Measurements from ENCODE around the gene VBP1.

- TF ChIP-seq CTCF (IDR thresholded peaks at IDR 0.05) (no peak), ESRRA (CRISPR knock-in tag; IDR thresholded peaks at IDR 0.05; ENCODE audit: borderline replicate concordance) (no peak), ZNF232 (CRISPR knock-in tag; IDR thresholded peaks at IDR 0.05) (no peak), PRDM15 (CRISPR knock-in tag; IDR thresholded peaks at IDR 0.05) (no peak), ZNF263 (CRISPR knock-in tag; IDR thresholded peaks at IDR 0.05; ENCODE audit: low read depth) (no peak), E2F1 (CRISPR knock-in tag; IDR thresholded peaks at IDR 0.05) (no peak), ATF3 (CRISPR knock-in tag; conservative IDR thresholded peaks at IDR 0.05) (no peak), CREB1 (CRISPR knock-in tag; IDR thresholded peaks at IDR 0.05) (no peak), IRF2 (CRISPR knock-in tag; IDR thresholded peaks at IDR 0.05; ENCODE audit: borderline replicate concordance, low read depth) (no peak), ZBTB21 (CRISPR knock-in tag; IDR thresholded peaks at IDR 0.05; ENCODE audit: borderline replicate concordance) (no peak), ETV6 (CRISPR knock-in tag; IDR thresholded peaks at IDR 0.05) (no peak)
Measured at GRCh38 chrX:155225774-155226173, 9.5 kb downstream of the VBP1 start.

Data from WTC11 (cell line).